Trophoblast cell (in vitro differentiated cells and primary cell): ENCODE measurements around the gene MYO15A.

Source experiments
- DNase-seq, 2 donors: peaks; one replicate each; pipeline ENCODE4 v3.0.0-alpha.2; 2016
- H2AFZ ChIP-seq: 2 replicates; pipeline ENCODE4 v1.6.1; 2013; ENCODE audit warnings: low read length, moderate library complexity, mild to moderate bottlenecking; ENCODE audit not compliant: insufficient read depth, poor library complexity
- H2AK5ac ChIP-seq: 2 replicates; pipeline ENCODE4 v1.6.1; 2013; ENCODE audit warnings: mild to moderate bottlenecking, low read length
- H2BK120ac ChIP-seq: 2 replicates; pipeline ENCODE4 v1.6.1; 2013; ENCODE audit warnings: low read length, mild to moderate bottlenecking, moderate library complexity; ENCODE audit not compliant: insufficient read depth, poor library complexity
- H2BK12ac ChIP-seq: 2 replicates; pipeline ENCODE4 v1.6.1; 2013; ENCODE audit warnings: mild to moderate bottlenecking, low read length, moderate library complexity
- H2BK5ac ChIP-seq: 2 replicates; pipeline ENCODE4 v1.6.1; 2013; ENCODE audit warnings: low read length, low read depth, moderate library complexity, mild to moderate bottlenecking; ENCODE audit not compliant: poor library complexity
- H3K14ac ChIP-seq: 2 replicates; pipeline ENCODE4 v1.6.1; 2013; ENCODE audit warnings: mild to moderate bottlenecking, low read length
- H3K18ac ChIP-seq: 2 replicates; pipeline ENCODE4 v1.6.1; 2013; ENCODE audit warnings: mild to moderate bottlenecking, low read length
- H3K23ac ChIP-seq: 2 replicates; pipeline ENCODE4 v1.6.1; 2013; ENCODE audit warnings: low read length
- H3K27ac ChIP-seq: 2 replicates; pipeline ENCODE4 v1.5.1; 2013; ENCODE audit warnings: low read depth, mild to moderate bottlenecking, inconsistent platforms, low read length, moderate library complexity
- H3K27me3 ChIP-seq: 2 replicates; pipeline ENCODE4 v1.6.1; 2013; ENCODE audit warnings: inconsistent platforms, mild to moderate bottlenecking, low read length, moderate library complexity; ENCODE audit not compliant: insufficient read depth
- H3K36me3 ChIP-seq, 2 experiments: 1 replicate in 1 of 2; 2 replicates in 1 of 2; pipeline ENCODE4 v1.6.1; 2013; ENCODE audit warnings: low read length in 2 of 2, mild to moderate bottlenecking in 2 of 2, moderate library complexity in 1 of 2; ENCODE audit not compliant: insufficient read depth in 2 of 2, control insufficient read depth in 1 of 2
- H3K4ac ChIP-seq: 2 replicates; pipeline ENCODE4 v1.6.1; 2013; ENCODE audit warnings: low read depth, mild to moderate bottlenecking, low read length, moderate library complexity
- H3K4me1 ChIP-seq, 2 experiments: 1 replicate in 1 of 2; 2 replicates in 1 of 2; pipeline ENCODE4 v1.6.1; 2013; ENCODE audit warnings: low read length in 2 of 2, mild to moderate bottlenecking in 2 of 2, moderate library complexity in 1 of 2; ENCODE audit not compliant: insufficient read depth in 2 of 2, control insufficient read depth in 1 of 2
- H3K4me2 ChIP-seq: 2 replicates; pipeline ENCODE4 v1.6.1; 2013; ENCODE audit warnings: inconsistent platforms, mild to moderate bottlenecking, low read length, moderate library complexity
- H3K4me3 ChIP-seq: 2 replicates; pipeline ENCODE4 v1.5.1; 2013; ENCODE audit warnings: mild to moderate bottlenecking, low read depth, low read length, inconsistent platforms
- H3K79me1 ChIP-seq: one replicate; pipeline ENCODE4 v1.6.1; 2013; ENCODE audit warnings: low read length
- H3K79me2 ChIP-seq: 2 replicates; pipeline ENCODE4 v1.6.1; 2013; ENCODE audit warnings: low read length, mild to moderate bottlenecking; ENCODE audit not compliant: control insufficient read depth, insufficient read depth, poor library complexity
- H3K9ac ChIP-seq: 2 replicates; pipeline ENCODE4 v1.6.1; 2013; ENCODE audit warnings: mild to moderate bottlenecking, low read length
- H3K9me3 ChIP-seq: 2 replicates; pipeline ENCODE4 v1.6.1; 2013; ENCODE audit warnings: low read depth, mild to moderate bottlenecking, control low read depth, inconsistent platforms, low read length; ENCODE audit not compliant: insufficient read depth
- H4K12ac ChIP-seq: 2 replicates; pipeline ENCODE4 v1.6.1; 2013; ENCODE audit warnings: low read depth, mild to moderate bottlenecking, low read length, moderate library complexity
- H4K8ac ChIP-seq: 2 replicates; pipeline ENCODE4 v1.6.1; 2013; ENCODE audit warnings: low read depth, mild to moderate bottlenecking, low read length, moderate library complexity
- H4K91ac ChIP-seq: one replicate; pipeline ENCODE4 v1.6.1; 2013; ENCODE audit warnings: low read depth, mild to moderate bottlenecking, low read length, moderate library complexity
- WGBS: extraction: QIAGEN DNeasy Blood & Tissue Kit; methylation state at CpG from one replicate; pipeline ENCODE4 v1.1.7; 2013; ENCODE audit warnings: missing lambda C conversion rate; ENCODE audit not compliant: insufficient read length, insufficient coverage; ENCODE audit errors: extremely low coverage; 5-methylcytosine and 5-hydroxymethylcytosine counted together

The MYO15A gene

DNA sequence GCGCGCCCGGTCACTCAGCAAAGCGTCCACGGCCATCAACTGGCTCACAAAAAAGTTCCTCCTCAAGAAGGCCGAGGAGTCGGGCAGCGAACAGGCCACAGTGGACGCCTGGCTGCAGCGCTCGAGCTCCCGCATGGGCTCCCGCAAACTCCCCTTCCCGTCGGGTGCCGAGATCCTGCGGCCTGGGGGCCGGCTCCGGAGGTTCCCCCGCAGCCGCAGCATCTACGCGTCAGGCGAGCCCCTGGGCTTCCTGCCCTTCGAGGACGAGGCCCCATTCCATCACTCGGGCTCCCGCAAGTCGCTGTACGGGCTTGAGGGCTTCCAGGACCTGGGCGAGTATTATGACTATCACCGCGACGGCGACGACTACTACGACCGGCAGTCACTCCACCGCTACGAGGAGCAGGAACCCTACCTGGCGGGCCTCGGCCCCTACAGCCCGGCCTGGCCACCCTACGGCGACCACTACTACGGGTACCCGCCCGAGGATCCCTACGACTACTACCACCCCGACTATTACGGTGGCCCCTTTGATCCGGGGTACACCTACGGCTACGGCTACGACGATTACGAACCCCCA, 10.7 kb downstream of the MYO15A start:
- no peaks in the 10 kb centered on the region for H3K79me1 ChIP-seq
- no peak overlapping the region for H4K8ac ChIP-seq
- H2AFZ ChIP-seq = no peak overlapping the region
- no peak overlapping the region for H2BK120ac ChIP-seq
- no peak overlapping the region for H4K91ac ChIP-seq
- no peak overlapping the region for H2AK5ac ChIP-seq
- no peak overlapping the region for H3K27ac ChIP-seq
- no peak for DNase-seq
- H3K23ac ChIP-seq = no peak overlapping the region
- H3K79me2 ChIP-seq = no peaks in the 10 kb centered on the region
- WGBS = no CpG with 5 or more reads among the region's 57 CpGs
- H3K4me3 ChIP-seq = no peak overlapping the region
- no peak overlapping the region for H4K12ac ChIP-seq
- H3K9ac ChIP-seq = no peak overlapping the region
- no peaks in the 10 kb centered on the region for H3K27me3 ChIP-seq
- no peak overlapping the region for H3K4ac ChIP-seq
- no peak overlapping the region for H2BK12ac ChIP-seq
- H3K36me3 ChIP-seq = no peaks in the 10 kb centered on the region
- H3K4me1 ChIP-seq = no peaks in the 10 kb centered on the region
- no peak overlapping the region for H3K4me2 ChIP-seq
- H3K14ac ChIP-seq = no peak overlapping the region
- no peak overlapping the region for H2BK5ac ChIP-seq
- no peak overlapping the region for H3K18ac ChIP-seq
- H3K9me3 ChIP-seq = peaks cover 23% of the 10 kb centered on the region

- WGBS = no CpG with 5 or more reads among the region's 30 CpGs
Observed at GRCh38 chr17:18119938-18120337, 11.4 kb downstream of the MYO15A start.

DNA sequence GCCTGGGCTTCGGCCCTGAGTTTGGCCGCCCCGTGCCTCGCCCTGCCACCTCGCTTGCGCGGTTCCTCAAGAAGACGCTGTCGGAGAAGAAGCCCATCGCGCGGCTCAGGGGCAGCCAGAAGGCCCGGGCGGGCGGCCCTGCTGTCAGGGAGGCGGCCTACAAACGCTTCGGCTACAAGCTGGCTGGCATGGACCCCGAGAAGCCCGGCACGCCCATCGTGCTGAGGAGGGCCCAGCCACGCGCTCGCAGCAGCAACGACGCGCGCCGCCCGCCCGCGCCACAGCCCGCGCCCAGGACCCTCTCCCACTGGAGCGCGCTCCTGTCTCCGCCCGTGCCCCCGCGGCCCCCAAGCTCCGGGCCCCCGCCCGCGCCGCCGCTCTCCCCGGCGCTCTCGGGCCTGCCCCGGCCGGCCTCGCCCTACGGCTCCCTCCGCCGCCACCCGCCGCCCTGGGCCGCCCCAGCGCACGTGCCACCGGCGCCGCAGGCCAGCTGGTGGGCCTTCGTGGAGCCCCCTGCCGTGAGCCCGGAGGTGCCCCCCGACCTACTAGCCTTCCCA, 12.0 kb downstream of the MYO15A start:
- Histone ChIP-seq H3K4me2 (no peak overlapping the region), H3K79me1 (no peaks in the 10 kb centered on the region), H3K14ac (no peak overlapping the region), H3K79me2 (no peaks in the 10 kb centered on the region), H4K12ac (no peak overlapping the region), H3K27ac (no peak overlapping the region), H3K23ac (no peak overlapping the region), H4K8ac (no peak overlapping the region), H3K18ac (no peak overlapping the region), H2BK120ac (no peak overlapping the region), H2AFZ (no peak overlapping the region), H4K91ac (no peak overlapping the region), H3K36me3 (no peaks in the 10 kb centered on the region), H3K4me3 (no peak overlapping the region), H2BK5ac (no peak overlapping the region), H2AK5ac (no peak overlapping the region), H3K4ac (no peak overlapping the region), H3K9ac (no peak overlapping the region), H3K4me1 (no peaks in the 10 kb centered on the region), H2BK12ac (no peak overlapping the region), H3K27me3 (no peaks in the 10 kb centered on the region), H3K9me3 (peaks cover 23% of the 10 kb centered on the region)
- DNase-seq = no peak
- no CpG with 5 or more reads among the region's 68 CpGs for WGBS

More at GRCh38 chr17:18119938-18120337, 11.4 kb downstream of the MYO15A start:
- Histone ChIP-seq H3K4me2 (no peak overlapping the region), H2BK120ac (no peak overlapping the region), H3K23ac (no peak overlapping the region), H3K36me3 (no peaks in the 10 kb centered on the region), H3K27me3 (no peaks in the 10 kb centered on the region), H2BK5ac (no peak overlapping the region), H3K14ac (no peak overlapping the region), H3K4me1 (no peaks in the 10 kb centered on the region), H2AK5ac (no peak overlapping the region), H3K27ac (no peak overlapping the region), H2BK12ac (no peak overlapping the region), H2AFZ (no peak overlapping the region), H4K12ac (no peak overlapping the region), H3K18ac (no peak overlapping the region), H4K8ac (no peak overlapping the region), H3K9ac (no peak overlapping the region), H4K91ac (no peak overlapping the region), H3K9me3 (peaks cover 23% of the 10 kb centered on the region), H3K79me2 (no peaks in the 10 kb centered on the region), H3K4me3 (no peak overlapping the region), H3K79me1 (no peaks in the 10 kb centered on the region), H3K4ac (no peak overlapping the region)
- no peak for DNase-seq

DNA sequence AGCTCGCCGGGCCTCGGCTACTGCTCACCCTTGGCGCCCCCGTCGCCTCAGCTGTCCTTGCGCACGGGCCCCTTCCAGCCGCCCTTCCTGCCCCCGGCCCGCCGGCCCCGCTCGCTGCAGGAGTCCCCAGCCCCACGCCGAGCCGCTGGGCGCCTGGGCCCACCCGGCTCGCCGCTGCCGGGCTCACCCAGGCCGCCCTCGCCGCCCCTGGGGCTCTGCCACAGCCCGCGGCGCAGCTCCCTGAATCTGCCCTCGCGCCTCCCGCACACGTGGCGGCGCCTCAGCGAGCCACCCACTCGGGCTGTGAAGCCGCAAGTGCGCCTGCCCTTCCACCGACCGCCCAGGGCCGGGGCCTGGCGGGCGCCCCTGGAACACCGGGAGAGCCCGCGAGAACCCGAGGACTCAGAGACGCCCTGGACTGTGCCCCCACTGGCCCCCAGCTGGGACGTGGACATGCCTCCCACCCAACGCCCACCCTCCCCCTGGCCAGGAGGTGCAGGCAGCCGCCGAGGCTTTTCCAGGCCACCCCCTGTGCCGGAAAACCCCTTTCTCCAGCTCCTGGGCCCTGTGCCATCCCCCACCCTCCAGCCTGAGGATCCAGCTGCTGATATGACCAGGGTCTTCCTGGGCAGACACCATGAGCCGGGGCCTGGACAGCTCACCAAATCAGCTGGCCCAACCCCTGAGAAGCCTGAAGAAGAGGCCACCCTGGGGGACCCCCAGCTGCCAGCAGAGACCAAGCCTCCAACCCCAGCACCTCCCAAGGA, 12.8 kb downstream of the MYO15A start:
- Histone ChIP-seq H4K12ac (no peak overlapping the region), H3K9ac (no peak overlapping the region), H3K27ac (no peak overlapping the region), H3K4me3 (no peak overlapping the region), H4K91ac (no peak overlapping the region), H3K79me2 (no peaks in the 10 kb centered on the region), H3K27me3 (no peaks in the 10 kb centered on the region), H3K36me3 (no peaks in the 10 kb centered on the region), H3K9me3 (peaks cover 23% of the 10 kb centered on the region), H2AFZ (no peak overlapping the region), H4K8ac (no peak overlapping the region), H3K23ac (no peak overlapping the region), H2BK120ac (no peak overlapping the region), H3K4me1 (no peaks in the 10 kb centered on the region), H3K14ac (no peak overlapping the region), H2BK5ac (no peak overlapping the region), H3K79me1 (no peaks in the 10 kb centered on the region), H2AK5ac (no peak overlapping the region), H3K4ac (no peak overlapping the region), H3K4me2 (no peak overlapping the region), H2BK12ac (no peak overlapping the region), H3K18ac (no peak overlapping the region)
- no peak for DNase-seq
- no CpG with 5 or more reads among the region's 54 CpGs for WGBS
